HG02973 (cell line): ENCODE measurements around the gene TPCN1.
A peak's percentile ranks its signal among the peaks of the same experiment; 100 is the strongest.

Experiments
- ATAC-seq: cut with Tn5 transposase; IDR thresholded peaks from one replicate; pipeline ENCODE4 v1.9.1; 2021; ENCODE audit warnings: moderate library complexity; ENCODE audit not compliant: unreplicated experiment

The TPCN1 gene

GRCh38 chr12:113332688-113333417, 111.6 kb downstream of the TPCN1 start:
- no peak for ATAC-seq

- ATAC-seq: no peak
Observed at GRCh38 chr12:113333418-113333750, 112.1 kb downstream of the TPCN1 start.

- ATAC-seq: peak; percentile 8
Observed at GRCh38 chr12:113333877-113334785, 112.9 kb downstream of the TPCN1 start.

GRCh38 chr12:113334786-113335539, 113.7 kb downstream of the TPCN1 start, which contains the start of gene SLC8B1:
SLC8B1 (minus strand) TSS chr12:113335109; CDS start chr12:113332878, 2,231 bp downstream.
- peak; percentile 96 for ATAC-seq

GRCh38 chr12:113339540-113339939, 118.3 kb downstream of the TPCN1 start:
- no peak for ATAC-seq

- ATAC-seq: no peak
Observed at GRCh38 chr12:113340061-113340460, 118.8 kb downstream of the TPCN1 start.

- ATAC-seq: no peak
Observed at GRCh38 chr12:113341535-113341934, 120.3 kb downstream of the TPCN1 start.

- no peak for ATAC-seq
Observed at GRCh38 chr12:113345318-113345717, 124.1 kb downstream of the TPCN1 start.

GRCh38 chr12:113346353-113346752, 125.1 kb downstream of the TPCN1 start:
- ATAC-seq: no peak

GRCh38 chr12:113347107-113347506, 125.8 kb downstream of the TPCN1 start:
- no peak for ATAC-seq

GRCh38 chr12:113347892-113348291, 126.6 kb downstream of the TPCN1 start:
- no peak for ATAC-seq
